CD14-positive monocyte (primary cell): ENCODE data around the gene CXCL5. TPM values are rescaled to one million over a fixed set of nuclear protein-coding genes. Genes with fewer than 3 reads are reported as not detected.

ENCODE experiments used
- DNase-seq, 3 donors: peaks; one replicate each; pipeline ENCODE4 v3.0.0-alpha.2; 2011 to 2022
- H2AFZ ChIP-seq: 2 replicates; pipeline ENCODE4 v1.6.0; 2012; ENCODE audit warnings: mild to moderate bottlenecking, low read depth, low read length, inconsistent platforms; ENCODE audit not compliant: insufficient read depth, poor library complexity, severe bottlenecking
- H3K27ac ChIP-seq, 2 donors: 1 replicate in 1 of 2; 2 replicates in 1 of 2; pipeline ENCODE4 v1.5.1; 2012 to 2013; ENCODE audit warnings: low read length in 2 of 2, control low read depth in 1 of 2, inconsistent platforms in 1 of 2, low read depth in 1 of 2, mild to moderate bottlenecking in 1 of 2
- H3K27me3 ChIP-seq, 2 donors: one replicate each; pipeline versions ENCODE4 v1.6.0 to v1.6.1; 2011 to 2013; ENCODE audit warnings: low read length in 2 of 2; ENCODE audit not compliant: control insufficient read depth in 2 of 2, insufficient read depth in 2 of 2
- H3K36me3 ChIP-seq, 2 donors: replicated peaks in 1 of 2; 1 replicate in 1 of 2; 2 replicates in 1 of 2; pipeline versions ENCODE4 v1.5.1 to v1.6.1; 2012 to 2013; ENCODE audit warnings: low read length in 2 of 2, control low read depth in 1 of 2, inconsistent platforms in 1 of 2, mild to moderate bottlenecking in 1 of 2; ENCODE audit not compliant: insufficient read depth in 2 of 2, control insufficient read depth in 1 of 2
- H3K4me1 ChIP-seq, 2 donors: 1 replicate in 1 of 2; 2 replicates in 1 of 2; pipeline versions ENCODE4 v1.5.1 to v1.6.1; 2012 to 2013; ENCODE audit warnings: low read length in 2 of 2, control low read depth in 1 of 2, inconsistent platforms in 1 of 2, mild to moderate bottlenecking in 1 of 2, moderate library complexity in 1 of 2; ENCODE audit not compliant: insufficient read depth in 2 of 2, control insufficient read depth in 1 of 2
- H3K4me2 ChIP-seq: replicated peaks from 2 replicates; pipeline ENCODE3; 2012; ENCODE audit warnings: low read length, moderate library complexity, mild to moderate bottlenecking; ENCODE audit not compliant: poor library complexity, severe bottlenecking; ENCODE audit errors: extremely low read depth
- H3K4me3 ChIP-seq, 3 experiments: fragments of 200-600 bp in 1 of 3; sonication (generic) in 1 of 3; replicated peaks in 1 of 3; 1 replicate in 2 of 3; 2 replicates in 1 of 3; pipeline ENCODE4 v1.5.1; 2011 to 2013; ENCODE audit warnings: low read length in 3 of 3, mild to moderate bottlenecking in 3 of 3, control low read depth in 2 of 3, low read depth in 2 of 3, inconsistent platforms in 1 of 3, moderate library complexity in 1 of 3
- H3K79me2 ChIP-seq: 2 replicates; pipeline ENCODE4 v1.6.0; 2012; ENCODE audit warnings: mild to moderate bottlenecking, control low read depth, inconsistent platforms, low read length, moderate library complexity; ENCODE audit not compliant: insufficient read depth
- H3K9ac ChIP-seq: 2 replicates; pipeline ENCODE4 v1.6.0; 2017; ENCODE audit warnings: low read length, mild to moderate bottlenecking; ENCODE audit not compliant: insufficient read depth, poor library complexity, severe bottlenecking
- H3K9me3 ChIP-seq, 2 donors: replicated peaks in 1 of 2; 1 replicate in 1 of 2; 2 replicates in 1 of 2; pipeline versions ENCODE4 v1.5.1 to v1.6.1; 2012 to 2013; ENCODE audit warnings: low read length in 2 of 2, control low read depth in 1 of 2; ENCODE audit not compliant: control insufficient read depth in 1 of 2, insufficient read depth in 1 of 2
- H4K20me1 ChIP-seq: 2 replicates; pipeline ENCODE4 v1.6.0; 2012; ENCODE audit warnings: mild to moderate bottlenecking, low read length, control low read depth, moderate library complexity; ENCODE audit not compliant: insufficient read depth
- H3K27ac Mint-ChIP-seq, 7 donors: one replicate each; pipeline ENCODE4 v1.8.0; 2020; ENCODE audit warnings: mild to moderate bottlenecking in 7 of 7, mixed read lengths in 7 of 7, moderate library complexity in 6 of 7, inconsistent platforms in 2 of 7
- H3K27me3 Mint-ChIP-seq, 3 donors: one replicate each; pipeline ENCODE4 v1.8.0; 2021 to 2022; ENCODE audit warnings: low read depth in 3 of 3, mild to moderate bottlenecking in 3 of 3, mixed read lengths in 3 of 3, moderate library complexity in 3 of 3, inconsistent platforms in 1 of 3
- H3K36me3 Mint-ChIP-seq, 2 donors: one replicate each; pipeline ENCODE4 v1.8.0; 2020; ENCODE audit warnings: mixed read lengths in 2 of 2, inconsistent platforms in 1 of 2, mild to moderate bottlenecking in 1 of 2
- H3K4me1 Mint-ChIP-seq: one replicate; pipeline ENCODE4 v1.8.0; 2020; ENCODE audit warnings: mild to moderate bottlenecking, mixed read lengths
- H3K4me3 Mint-ChIP-seq, 2 donors: one replicate each; pipeline ENCODE4 v1.8.0; 2020; ENCODE audit warnings: mild to moderate bottlenecking in 2 of 2, mixed read lengths in 2 of 2, moderate library complexity in 1 of 2
- H3K9me3 Mint-ChIP-seq, 7 donors: one replicate each; pipeline ENCODE4 v1.8.0; 2020 to 2022; ENCODE audit warnings: mixed read lengths in 7 of 7, mild to moderate bottlenecking in 6 of 7, moderate library complexity in 6 of 7, inconsistent platforms in 2 of 7
- CTCF ChIP-seq: fragments of 200-600 bp; IDR thresholded peaks from one replicate; pipeline ENCODE4 v1.8.0; 2022; ENCODE audit warnings: antibody characterized with exemption, mild to moderate bottlenecking
- WGBS: methylation state at CpG from one replicate; pipeline ENCODE4 v1.1.5; 2013; ENCODE audit warnings: missing lambda C conversion rate; ENCODE audit not compliant: insufficient coverage; 5-methylcytosine and 5-hydroxymethylcytosine counted together
- intact Hi-C, 2 donors: fragments of 100-400 bp; cut with micrococcal nuclease; formaldehyde crosslinking; loops; one replicate each; pipeline versions ENCODE4 v1.15.0 to v1.15.1; 2023
- polyA plus RNA-seq, 3 donors: library from polyadenylated mRNA; depleted of rRNA in 1 of 3; unstranded in 2 of 3; stranded (reverse) in 1 of 3; fragments of 300-500 nt in 2 of 3; fragments of >200 nt in 1 of 3; fragmentation: Illumina TruSeq in 2 of 3; gene quantifications; 1 replicate in 2 of 3; 2 replicates in 1 of 3; pipeline ENCODE4 v1.2.3, GENCODE V29; 2012 to 2021
- small RNA-seq: library from RNA; depleted of rRNA; stranded (forward); fragments of <200 nt; gene quantifications from one replicate; pipeline ENCODE3, GENCODE V24; 2012; ENCODE audit warnings: low read depth; ENCODE audit not compliant: insufficient read length

CXCL5 gene
- polyA plus RNA-seq, 3 donors, result 0.15 TPM; not detected in 2

DNA sequence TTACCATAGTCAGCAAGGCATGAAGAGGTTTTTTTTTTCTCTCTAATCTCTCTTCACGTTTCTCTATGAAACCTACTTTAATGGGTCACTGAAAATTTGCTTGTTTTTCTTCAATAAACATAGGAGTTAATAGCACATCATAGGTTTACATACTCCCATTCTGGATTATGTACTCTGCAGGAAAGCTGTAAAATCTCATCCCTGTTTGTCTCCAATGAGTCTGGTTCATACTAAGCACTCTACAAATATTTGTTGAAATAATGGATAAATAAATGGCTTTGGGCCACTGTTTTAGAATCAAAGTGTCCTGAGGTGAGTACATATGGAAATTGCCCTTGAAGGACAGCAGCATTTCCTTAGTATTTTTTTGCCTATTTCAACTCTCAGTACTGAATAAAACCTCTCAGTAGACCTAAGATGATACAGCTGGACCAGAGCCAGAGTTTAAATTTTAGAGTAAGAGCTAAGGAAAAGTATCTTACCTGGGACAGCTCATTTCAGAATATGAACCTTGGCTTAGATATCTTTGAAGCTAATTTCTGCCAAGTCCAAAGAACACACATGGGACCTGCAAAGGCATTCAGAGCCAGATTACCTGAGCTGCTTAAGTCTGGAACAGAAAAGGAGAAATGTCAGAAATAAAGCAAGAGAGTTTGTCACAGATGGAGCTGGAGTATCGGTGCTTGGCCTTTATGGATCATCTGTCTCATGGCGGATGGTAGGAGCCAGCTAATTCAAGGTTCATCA is 51.1 kb downstream of the CXCL5 start:
- Histone ChIP-seq H3K27ac (no peak overlapping the region), H3K27me3 (peaks cover 35 to 37% of the 10 kb centered on the region in 2 donors), H3K36me3 (no peaks in the 10 kb centered on the region), H3K4me3 (no peak overlapping the region), H3K4me1 (peaks cover 6 to 10% of the 10 kb centered on the region in 2 donors), H3K79me2 (no peaks in the 10 kb centered on the region), H3K9me3 (peaks cover 0 to 3% of the 10 kb centered on the region in 2 donors), H3K4me2 (no peak overlapping the region), H2AFZ (no peak overlapping the region), H4K20me1 (no peaks in the 10 kb centered on the region), H3K9ac (no peak overlapping the region)
- H3K4me1 Mint-ChIP-seq, result peaks cover 5% of the 10 kb centered on the region
- peaks cover 0 to 9% (median 5%) of the 10 kb centered on the region in 7 donors for H3K9me3 Mint-ChIP-seq
- peaks cover 32 to 40% (median 33%) of the 10 kb centered on the region in 3 donors for H3K27me3 Mint-ChIP-seq
- DNase-seq, result no peak
- peaks cover 0 to 5% of the 10 kb centered on the region in 2 donors for H3K36me3 Mint-ChIP-seq
- intact Hi-C loops, result no loop called here
- H3K27ac Mint-ChIP-seq, result no peak overlapping the region
- no peak overlapping the region for H3K4me3 Mint-ChIP-seq
- WGBS, result 100% methylated on average over 1 of the region's 3 CpGs
- TF ChIP-seq CTCF, result no peak

GRCh38 chr4:73945674-73946449 is 52.6 kb downstream of the CXCL5 start:
- no peaks in the 10 kb centered on the region for H4K20me1 ChIP-seq
- TF ChIP-seq CTCF, result no peak
- H3K36me3 ChIP-seq, result no peaks in the 10 kb centered on the region
- no peak overlapping the region for H3K4me3 ChIP-seq
- H3K27ac ChIP-seq, result no peak overlapping the region
- peaks cover 6 to 10% of the 10 kb centered on the region in 2 donors for H3K4me1 ChIP-seq
- Mint-ChIP-seq H3K27ac (no peak overlapping the region), H3K4me1 (peaks cover 5% of the 10 kb centered on the region), H3K4me3 (no peak overlapping the region), H3K36me3 (peaks cover 0 to 5% of the 10 kb centered on the region in 2 donors), H3K27me3 (peaks cover 33 to 48% (median 42%) of the 10 kb centered on the region in 3 donors), H3K9me3 (peaks cover 0 to 9% (median 5%) of the 10 kb centered on the region in 7 donors)
- H3K27me3 ChIP-seq, result peaks cover 38 to 41% of the 10 kb centered on the region in 2 donors
- no CpG with 5 or more reads among the region's 3 CpGs for WGBS
- no peak overlapping the region for H3K4me2 ChIP-seq
- H2AFZ ChIP-seq, result no peak overlapping the region
- intact Hi-C loops, result no loop called here
- no peak for DNase-seq
- no peak overlapping the region for H3K9ac ChIP-seq
- H3K9me3 ChIP-seq, result peaks cover 0 to 3% of the 10 kb centered on the region in 2 donors
- H3K79me2 ChIP-seq, result no peaks in the 10 kb centered on the region

Small RNAs within 50 kb of the gene (small RNA-seq; reads per million reads assigned to genes)
- gene RN7SL218P, result not detected

Other genes starting within 250 kb of the CXCL5 start
- not detected for gene CXCL6, start 162.0 kb downstream of the CXCL5 start, polyA plus RNA-seq
- gene PF4V1, start 145.4 kb downstream of the CXCL5 start, polyA plus RNA-seq, result 1 to 10 TPM in 1 of 3 donors, under 1 TPM in 1, not detected in 1; 0.99 to 3.3 TPM
- gene CXCL1, start 129.3 kb downstream of the CXCL5 start, polyA plus RNA-seq, result 1 to 10 TPM; 1.7 to 4.4 (median 3.5) TPM
- gene PF4, start 16.6 kb downstream of the CXCL5 start, polyA plus RNA-seq, result 10 to 100 TPM in 1 of 3 donors, 1 to 10 TPM in 2; 1.1 to 30.1 (median 8.6) TPM
- gene PPBP, start 10.5 kb downstream of the CXCL5 start, polyA plus RNA-seq, result 10 to 100 TPM in 2 of 3 donors, under 1 TPM in 1; 0.65 to 63.1 (median 16.3) TPM
- 1 to 10 TPM; 2.5 to 4.4 (median 3.7) TPM for gene CXCL3, start 40.0 kb upstream of the CXCL5 start, polyA plus RNA-seq
- gene CXCL2, start 100.5 kb upstream of the CXCL5 start, polyA plus RNA-seq, result 10 to 100 TPM; 13.9 to 62.4 (median 18.5) TPM
- 1 to 10 TPM; 4.3 to 7.0 (median 4.8) TPM for gene MTHFD2L, start 159.4 kb upstream of the CXCL5 start, polyA plus RNA-seq